COR-L47 (cell line): ENCODE measurements around the gene AQP9.
"Not testable (repeated sequence)": the region's sequence is repeated elsewhere in the genome, so short reads cannot be mapped to it uniquely, and the experiment has no call there.

Experiments
- DNase-seq: peaks from one replicate; lab custom pipeline; 2025; lab: John Stamatoyannopoulos, UW

The AQP9 gene, protein sequence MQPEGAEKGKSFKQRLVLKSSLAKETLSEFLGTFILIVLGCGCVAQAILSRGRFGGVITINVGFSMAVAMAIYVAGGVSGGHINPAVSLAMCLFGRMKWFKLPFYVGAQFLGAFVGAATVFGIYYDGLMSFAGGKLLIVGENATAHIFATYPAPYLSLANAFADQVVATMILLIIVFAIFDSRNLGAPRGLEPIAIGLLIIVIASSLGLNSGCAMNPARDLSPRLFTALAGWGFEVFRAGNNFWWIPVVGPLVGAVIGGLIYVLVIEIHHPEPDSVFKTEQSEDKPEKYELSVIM

DNA sequence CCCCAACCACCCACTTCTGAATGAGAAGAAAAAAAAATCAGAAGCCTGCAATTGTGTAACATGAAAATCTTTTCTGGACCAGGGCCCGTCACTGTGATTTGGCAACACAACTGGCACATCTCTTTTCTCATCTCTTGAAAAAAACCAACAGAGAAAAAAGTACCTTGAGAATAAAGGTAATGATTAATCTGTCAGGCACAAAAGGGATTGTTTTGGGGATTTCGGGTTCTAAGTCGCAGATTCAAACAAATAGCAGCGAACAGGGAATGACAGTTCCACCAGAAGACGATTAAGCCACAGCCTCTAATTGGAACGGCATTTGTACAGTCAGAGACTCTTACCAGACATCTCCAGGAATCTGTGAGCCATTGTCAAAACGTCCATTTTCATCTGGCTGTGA is at the start of gene AQP9:
Gene AQP9, plus strand, starts transcription at position 276 of the 400 bp plus-strand sequence. CDS start 185 bp downstream, outside the sequence.
- DNase-seq: no peak

DNA sequence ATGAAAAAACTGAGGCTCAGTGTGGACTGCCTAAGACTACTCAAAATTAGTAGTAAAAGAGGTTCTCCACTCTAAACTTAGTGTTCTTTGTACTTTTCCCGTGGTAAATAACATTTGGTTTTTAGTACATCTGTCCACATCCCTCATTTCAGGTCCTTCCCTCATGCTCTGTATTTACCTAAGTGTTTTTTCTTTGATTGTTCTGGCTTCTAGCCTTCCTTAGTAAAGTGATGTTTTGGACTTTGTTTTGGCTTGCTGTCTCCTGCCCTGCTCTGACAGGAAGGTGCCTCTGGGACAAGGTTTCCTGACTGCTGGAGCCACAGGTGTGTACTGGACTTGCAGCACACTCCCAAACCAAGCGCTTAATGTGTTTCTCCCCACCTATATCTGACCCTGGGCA is 42.8 kb upstream of the AQP9 start:
- DNase-seq: no peak

DNA sequence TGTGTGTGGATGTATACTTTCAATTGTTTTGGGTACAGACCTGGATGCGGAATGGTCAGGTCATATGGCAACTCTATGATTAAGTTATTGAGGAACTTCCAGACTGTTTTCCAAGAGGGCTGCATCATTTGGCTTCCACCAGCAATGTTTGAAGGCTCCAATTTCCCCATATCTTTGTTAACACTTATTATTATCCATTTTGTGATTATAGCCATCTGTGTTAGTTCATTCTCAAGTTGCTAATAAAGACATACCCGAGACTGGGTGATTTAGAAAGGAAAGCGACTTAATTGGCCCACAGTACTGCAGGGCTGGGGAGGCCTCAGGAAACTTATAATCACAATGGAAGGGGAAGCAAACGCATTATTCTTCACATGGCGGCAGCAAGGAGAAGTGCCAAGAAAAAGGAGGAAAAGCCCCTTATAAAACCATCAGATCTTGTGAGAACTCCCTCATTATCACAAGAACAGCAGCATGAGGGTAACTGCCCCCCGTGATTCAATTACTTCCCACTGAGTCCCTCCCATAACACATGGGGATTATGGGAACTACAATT is 41.6 kb upstream of the AQP9 start:
- no peak for DNase-seq

DNA sequence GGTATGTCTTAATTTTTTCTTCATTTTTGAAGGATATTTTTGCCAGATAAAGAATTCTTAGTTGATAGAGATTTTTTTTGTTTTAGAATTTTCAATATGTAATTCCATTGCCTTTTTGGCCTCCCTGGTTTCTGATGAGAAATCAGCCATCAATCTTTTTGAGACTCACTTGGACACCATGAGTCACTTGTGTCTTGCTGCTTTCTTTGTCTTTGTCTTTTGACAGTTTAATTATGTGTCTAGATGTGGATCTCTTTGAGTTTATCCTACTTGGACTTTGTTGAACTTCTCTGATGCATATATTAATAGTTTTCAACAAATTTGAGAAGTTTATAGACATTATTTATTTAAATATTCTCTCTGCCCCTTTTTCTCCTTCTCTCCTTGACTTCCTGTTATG is 34.7 kb upstream of the AQP9 start:
- DNase-seq: no peak

DNA sequence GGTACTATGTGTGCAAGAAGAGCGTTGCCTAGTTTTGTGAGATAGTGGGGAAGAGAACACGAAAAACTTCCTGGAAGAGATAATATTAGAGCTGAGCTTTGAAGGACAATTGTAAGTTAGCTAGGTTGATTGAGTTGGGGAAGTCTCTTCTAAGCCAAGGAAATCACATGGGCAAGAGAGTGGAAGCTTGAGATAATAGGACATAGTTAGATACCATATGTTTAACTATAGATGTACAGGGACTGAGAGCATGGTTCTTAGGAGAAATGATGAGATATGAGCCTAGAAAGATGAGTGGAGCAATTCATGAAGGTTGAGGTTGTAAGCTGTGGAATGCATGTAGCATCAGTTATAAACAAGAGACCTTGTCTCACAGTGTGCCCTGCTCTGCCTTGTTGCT is 30.1 kb upstream of the AQP9 start:
- DNase-seq: no peak

DNA sequence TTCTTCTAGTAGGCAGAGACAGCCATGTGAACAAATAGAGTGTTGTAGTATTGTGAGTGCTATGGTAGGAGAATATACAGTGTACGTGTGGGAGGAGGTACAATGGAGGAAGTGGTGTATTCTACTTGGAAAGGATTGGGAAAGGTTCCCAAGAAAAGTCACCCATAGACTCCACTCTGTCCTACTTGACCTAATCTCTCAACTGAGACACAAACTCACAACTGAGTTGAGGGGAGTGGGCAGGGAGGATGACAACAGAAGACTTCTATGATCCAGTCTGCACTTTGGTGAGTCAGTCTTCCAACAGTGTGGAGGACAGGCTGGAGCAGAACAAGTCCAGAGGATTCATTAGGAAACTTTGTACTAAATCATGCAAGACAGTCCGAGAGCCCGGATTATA is 28.8 kb upstream of the AQP9 start:
- no peak for DNase-seq

DNA sequence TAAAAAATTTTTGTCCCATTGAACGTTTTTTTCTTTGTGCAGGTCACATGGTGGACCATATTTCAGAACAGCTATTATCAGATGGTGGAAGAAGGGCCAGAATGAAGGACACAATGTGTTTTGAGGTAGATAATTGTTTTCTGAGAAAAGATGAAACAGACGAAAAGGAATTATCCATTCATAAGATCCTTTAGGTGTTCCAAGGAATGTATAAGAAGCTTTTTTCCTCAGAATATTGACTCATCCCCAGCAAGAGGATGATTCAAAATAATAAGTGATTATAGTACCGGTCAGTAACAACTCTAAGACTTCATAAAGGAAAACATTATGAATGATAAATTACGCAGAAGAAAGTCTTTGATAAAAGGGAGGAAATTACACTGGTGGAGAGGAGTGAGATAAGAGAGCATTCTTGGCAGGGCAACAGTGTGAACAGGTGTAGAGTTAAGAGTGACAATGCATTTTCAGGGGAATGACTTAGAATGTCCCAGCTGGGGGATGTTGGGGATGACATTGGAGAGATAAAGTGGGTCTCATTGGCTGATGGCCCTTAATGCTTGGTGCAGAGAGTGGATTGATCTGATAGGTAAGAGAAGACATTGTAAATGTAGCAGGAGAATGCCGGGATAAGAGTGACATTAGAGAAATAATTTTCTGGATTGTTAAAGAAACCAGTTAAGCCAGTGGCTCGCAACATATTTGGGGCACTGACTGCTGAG is 27.0 kb upstream of the AQP9 start:
- DNase-seq: no peak

DNA sequence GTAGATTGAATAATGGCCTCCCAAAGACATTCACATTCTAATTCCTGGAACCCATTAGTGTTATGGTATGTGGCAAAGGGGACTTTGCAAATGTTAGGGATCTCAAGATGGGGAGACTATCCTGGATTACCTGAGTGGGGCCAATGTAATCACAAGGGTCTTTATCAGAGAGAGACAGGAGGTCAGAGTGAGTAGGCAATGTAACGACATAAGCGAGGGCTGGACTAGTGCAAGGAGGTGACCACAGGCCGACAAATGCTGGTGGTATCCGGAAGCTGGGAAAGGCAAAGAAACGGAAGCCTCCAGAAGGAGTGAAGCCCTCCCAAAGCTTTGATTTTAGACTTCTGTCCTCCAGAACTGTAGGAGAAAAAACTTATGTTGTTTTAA is 26.5 kb upstream of the AQP9 start:
- no peak for DNase-seq

DNA sequence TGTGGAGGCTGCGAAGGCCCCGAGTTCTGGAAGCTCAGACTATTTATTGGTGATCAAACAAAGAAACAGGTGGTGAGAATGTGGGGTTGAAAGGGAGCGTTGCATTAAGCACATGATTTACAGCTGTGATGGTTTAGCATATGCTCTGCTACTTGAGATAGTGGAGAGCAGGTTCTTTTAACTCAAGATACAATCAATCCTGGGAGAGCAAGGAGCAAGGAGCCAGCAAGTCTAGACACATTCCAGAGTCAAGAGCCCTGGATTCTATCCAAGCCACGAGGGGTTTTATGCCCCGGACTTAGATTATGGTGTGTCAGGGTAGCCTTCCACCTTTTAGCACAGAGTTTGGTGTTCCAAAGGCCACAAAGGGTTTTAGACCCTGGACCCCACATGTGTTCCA is 24.8 kb upstream of the AQP9 start:
- not testable (repeated sequence) for DNase-seq

DNA sequence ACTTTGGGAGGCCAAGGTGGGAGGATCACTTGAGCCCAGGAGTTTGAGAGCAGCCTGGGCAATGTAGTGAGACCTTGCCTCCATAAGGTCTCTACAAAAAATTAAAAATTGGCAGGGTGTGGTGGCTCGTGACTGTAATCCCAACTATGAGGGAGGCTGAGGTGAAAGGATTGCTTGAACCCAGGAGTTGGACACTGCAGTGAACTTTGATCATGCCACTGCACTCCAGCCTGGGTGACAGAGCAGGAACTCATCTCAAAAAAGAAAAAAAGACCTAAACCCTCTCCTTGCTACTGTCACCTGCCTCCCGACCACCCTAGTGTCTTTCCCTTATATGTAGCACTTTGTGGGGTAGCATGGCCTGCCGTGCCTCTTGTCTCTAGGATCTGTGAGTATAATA is 23.8 kb upstream of the AQP9 start:
- DNase-seq: no peak

DNA sequence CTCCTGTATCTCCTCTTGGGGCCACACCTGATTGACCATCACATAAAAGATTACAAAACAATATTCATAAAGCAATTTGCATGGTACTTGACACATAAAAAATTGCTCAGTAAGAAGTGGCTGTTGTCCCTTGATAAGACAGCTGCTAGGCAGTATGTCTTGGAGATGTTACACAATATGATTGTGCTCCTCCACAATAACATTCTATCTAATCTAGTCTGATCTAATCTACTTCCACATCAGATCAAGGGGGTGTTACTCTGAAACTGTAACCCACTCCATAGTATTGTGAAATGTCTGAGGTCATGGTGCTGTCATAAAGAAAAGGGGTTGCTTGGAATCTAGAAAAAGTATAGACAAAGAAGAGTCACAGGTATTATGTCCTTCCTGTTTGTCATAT is 23.4 kb upstream of the AQP9 start:
- DNase-seq: no peak

DNA sequence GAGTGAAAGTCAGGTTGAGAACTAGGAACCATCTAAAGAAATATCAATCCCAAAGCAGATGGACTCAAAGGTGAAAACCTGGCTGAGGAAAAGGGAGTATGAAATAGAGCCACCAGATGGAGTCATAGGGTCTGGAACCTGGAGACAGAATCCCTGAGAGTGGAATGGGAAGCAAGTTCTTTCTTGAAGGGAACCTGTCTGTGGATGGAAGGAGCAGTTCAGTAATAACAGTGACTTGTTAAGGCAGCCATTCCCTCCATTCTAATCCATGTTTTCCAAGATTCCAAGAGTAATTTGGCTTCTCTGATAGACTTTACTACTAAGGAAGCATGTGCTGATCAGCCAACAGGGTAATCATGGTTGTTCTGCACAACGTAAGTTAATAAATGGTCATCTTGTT is 22.5 kb upstream of the AQP9 start:
- no peak for DNase-seq

DNA sequence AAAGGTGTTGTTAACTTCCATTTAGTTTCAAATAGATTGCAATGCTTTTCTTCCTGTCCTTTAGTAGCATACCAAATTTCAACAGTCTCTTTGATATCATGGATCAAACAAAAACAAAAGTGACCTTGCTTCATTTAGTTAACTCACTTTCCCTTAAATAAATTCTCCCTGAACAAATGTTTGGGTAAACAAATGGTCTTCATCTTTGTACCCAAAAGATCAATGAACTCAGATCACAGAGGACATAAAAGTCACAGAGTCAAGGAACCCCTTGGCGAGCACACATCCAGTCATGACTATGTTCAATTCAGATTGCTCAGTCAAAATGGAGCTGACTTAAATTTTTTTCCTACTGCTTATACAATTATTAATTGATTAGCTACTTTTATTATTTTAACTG is 20.6 kb upstream of the AQP9 start:
- DNase-seq: no peak

DNA sequence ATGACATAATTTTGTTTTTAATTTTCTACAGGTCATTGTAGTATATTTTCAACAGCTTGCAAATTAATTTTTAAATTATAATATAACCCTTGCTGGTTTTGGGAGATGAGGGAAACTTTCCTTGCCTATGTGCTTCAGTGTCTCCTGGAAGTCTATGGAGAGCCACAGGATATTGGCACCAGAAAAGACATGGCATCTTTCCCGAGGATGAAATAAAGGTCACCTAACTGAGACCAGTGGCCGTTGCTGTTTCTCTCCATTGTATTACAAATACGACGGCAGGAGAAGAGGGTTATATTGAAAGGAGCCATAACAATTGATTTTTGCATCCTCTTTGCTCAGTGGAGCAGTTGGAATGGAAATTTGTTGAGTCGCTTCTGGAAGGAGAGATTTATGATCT is 19.9 kb upstream of the AQP9 start:
- DNase-seq: no peak

DNA sequence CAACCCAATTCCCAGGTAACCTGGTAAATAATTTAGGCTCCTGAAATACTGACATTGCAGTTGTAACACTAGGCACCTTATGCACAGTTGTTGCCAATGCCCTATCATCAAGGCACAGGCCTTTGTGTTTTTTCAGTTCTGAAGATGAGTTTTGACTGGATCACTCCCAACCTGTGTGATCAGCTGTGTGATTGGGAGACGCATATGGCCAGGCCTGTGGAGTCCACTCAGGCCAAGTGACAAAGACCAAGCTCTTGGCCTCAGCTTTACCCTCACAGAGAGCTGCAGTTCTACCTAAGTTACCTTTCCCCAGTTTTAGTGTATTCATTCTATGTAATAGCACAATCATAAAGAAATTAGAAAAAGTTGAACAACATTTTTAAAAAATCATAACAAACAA is 19.2 kb upstream of the AQP9 start:
- DNase-seq: no peak

DNA sequence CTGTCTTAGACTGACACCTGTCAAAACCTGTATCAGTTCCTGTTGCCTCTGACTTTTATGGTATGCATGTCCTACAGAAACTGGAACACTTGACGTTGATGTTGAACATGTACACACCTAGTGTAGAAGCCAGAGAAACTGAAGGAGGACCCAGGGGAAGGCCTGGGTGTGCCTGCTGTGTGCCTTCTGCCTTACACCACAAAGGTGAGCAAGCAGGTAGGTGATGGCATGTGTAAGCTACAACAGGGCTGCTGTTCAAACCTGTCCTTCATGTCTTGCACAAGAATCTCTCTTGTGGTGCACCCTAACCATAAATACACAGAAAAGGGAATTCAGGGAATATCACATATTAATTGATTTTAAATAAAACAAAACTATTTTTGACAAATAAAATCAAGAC is 13.6 kb upstream of the AQP9 start:
- DNase-seq: no peak

DNA sequence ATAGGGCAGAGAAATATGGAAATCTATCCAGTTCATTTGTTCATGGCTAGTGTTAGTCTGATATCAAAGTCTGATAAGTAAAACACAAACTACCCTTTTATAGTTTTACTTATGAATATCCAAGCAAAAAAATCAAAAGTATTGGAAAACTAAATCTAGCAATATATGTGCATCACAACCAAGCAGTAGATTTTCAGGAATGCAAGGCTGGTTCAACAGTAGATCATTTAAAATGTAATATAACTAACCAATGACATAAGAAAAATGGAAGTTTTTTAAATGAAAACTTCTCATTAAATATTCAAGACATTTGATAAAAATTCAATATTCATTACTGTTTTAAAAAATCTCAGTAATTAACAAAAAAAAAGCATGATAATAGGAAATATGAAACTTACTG is 12.8 kb upstream of the AQP9 start:
- no peak for DNase-seq

DNA sequence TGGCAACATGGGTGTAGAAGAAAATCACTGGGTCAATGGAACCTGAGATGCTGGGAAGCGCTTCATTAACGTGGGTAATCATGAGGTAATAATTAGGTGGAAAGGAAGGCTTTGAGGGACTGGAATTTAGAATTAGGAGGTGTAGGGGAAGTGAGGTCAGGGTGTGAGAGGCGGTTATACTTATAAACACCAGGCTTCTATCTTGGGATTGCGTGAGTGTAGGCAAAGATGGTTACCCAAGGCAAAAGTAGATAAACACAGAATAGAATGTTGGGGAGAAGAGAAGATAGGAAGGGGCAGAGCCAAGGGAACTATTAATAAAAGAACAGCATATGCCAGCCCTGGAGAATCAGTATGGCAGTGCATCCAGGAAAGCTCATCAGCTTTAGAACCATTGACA is 3.3 kb upstream of the AQP9 start:
- DNase-seq: no peak

DNA sequence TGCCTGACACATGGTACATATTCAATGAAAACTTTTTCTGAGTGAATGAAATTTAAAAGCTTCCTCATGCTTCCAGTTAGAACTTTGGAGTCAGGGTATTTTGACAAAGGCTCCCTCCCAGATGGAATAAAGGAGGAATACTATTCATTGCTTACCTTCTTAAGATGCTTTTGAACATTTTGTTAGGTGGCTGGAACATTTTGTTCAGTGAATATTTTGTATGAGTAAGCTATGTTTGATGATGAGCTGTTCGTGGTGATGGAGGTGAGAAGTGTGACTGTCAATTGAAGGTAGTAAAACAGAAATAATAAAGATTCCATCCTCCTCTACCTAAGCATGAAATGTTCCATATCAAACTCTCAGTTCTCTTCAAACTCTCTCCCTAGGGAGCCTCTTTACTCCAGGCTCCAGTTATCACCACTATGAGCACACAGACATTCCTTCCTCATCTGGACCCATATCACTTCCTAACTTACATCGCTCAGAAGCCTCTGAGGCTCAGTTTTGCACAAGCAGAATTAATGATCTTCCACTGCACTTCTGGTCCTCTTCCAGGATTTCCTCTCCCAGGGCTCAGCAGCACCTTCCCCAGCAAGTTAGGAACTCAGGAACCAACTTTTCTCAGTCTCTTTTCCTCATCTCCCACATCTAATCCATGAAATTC is 2.5 kb upstream of the AQP9 start:
- no peak for DNase-seq

DNA sequence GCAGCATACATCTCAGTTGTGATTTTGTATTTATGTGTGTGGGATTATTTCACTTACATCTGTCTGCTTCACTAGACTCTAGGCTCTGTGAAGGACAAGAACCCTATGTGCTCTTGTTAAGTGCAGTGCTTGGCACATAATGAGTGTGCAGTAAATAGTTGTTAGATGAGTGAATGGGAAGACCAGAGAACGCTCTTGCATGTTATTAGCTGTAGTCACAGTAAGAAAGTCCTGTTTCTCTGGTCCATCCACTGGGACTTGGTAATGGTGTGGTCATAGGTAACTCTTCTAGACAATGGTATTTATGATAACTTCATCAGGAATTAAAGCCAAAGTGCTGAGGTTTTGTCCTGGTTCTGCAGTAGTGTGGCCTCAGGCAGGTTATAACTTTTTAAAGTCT is 1.4 kb upstream of the AQP9 start:
- no peak for DNase-seq

DNA sequence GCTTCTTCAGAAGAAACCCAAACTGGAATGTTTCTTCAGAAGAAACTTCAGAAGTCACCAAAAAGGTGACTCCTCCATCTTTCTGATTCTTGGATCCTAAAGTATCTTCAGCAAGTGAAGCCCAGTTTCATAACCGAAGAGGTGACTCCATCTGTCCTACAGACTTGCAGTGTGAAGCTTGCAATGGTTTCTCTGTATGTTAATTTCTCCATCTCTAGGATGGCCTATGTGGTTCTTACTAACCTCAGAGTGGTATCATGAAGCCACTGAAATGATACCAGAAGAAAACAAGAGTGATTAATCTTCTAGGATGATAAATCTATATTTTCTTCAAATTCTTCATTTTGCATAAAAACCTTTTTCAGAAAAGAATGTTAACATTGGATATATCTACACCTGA is 495 bp upstream of the AQP9 start:
- no peak for DNase-seq

DNA sequence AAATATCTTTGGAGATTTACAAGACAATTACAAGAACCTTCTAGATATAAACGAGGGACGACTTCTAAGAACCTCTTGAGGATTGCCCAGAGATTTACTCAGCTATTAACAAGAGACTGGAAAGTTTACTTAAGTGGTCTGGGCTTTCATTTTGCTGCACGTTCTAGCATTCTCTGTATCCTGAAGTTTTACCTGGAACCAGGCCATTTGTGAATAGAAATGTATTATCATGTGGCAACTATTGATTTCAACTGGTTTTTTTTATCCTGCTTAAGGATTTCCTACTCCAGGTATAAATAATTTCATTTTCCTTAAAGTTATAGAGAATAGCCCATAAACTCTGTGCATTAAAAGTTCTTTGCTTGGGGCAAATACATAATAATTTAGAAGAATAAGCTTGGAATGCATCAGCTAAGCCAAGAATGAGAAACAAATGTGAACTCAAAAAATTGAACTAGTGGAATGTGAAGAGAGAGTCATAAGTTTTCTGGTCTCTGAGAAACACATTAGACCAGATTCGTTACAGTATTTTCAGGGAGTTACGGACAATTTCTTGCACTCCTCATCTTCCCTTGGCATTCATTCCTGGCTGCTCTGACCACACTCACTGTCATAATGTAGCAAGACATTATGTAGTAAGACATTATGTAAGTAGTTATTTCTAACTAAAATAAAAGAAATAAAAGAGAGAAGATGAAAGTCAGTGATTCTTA is 1.3 kb downstream of the AQP9 start:
- no peak for DNase-seq
